Transverse colon (tissue), 4 donors: ENCODE data around the gene RPS3. TPM values are rescaled to one million over a fixed set of nuclear protein-coding genes. Genes with fewer than 3 reads are reported as not detected.
A peak's percentile ranks its signal among the peaks of the same experiment; 100 is the strongest.

Experiments
- DNase-seq: peaks from one replicate; pipeline ENCODE4 v3.0.0-alpha.2; 2019
- H3K27ac ChIP-seq, 4 donors: fragments of 200-600 bp; sonication (generic); 2 replicates each; pipeline ENCODE4 v1.5.1; 2016 to 2018; ENCODE audit warnings: inconsistent platforms in 4 of 4
- H3K27me3 ChIP-seq: fragments of 200-600 bp; sonication (generic); 2 replicates; pipeline ENCODE4 v1.5.1; 2017; ENCODE audit warnings: inconsistent platforms
- H3K36me3 ChIP-seq, 4 donors: fragments of 200-600 bp; sonication (generic); 2 replicates each; pipeline ENCODE4 v1.5.1; 2017 to 2019; ENCODE audit warnings: inconsistent platforms in 4 of 4
- H3K4me1 ChIP-seq, 4 donors: fragments of 200-600 bp; sonication (generic); 2 replicates each; pipeline ENCODE4 v1.5.1; 2017 to 2020; ENCODE audit warnings: inconsistent platforms in 4 of 4
- H3K4me3 ChIP-seq, 4 donors: fragments of 200-600 bp; sonication (generic); 1 replicate in 1 of 4; 2 replicates in 3 of 4; pipeline versions ENCODE4 v1.5.1 to v1.6.1; 2017 to 2019; ENCODE audit warnings: inconsistent platforms in 4 of 4
- H3K9me3 ChIP-seq, 2 donors: fragments of 200-600 bp; sonication (generic); 2 replicates each; pipeline ENCODE4 v1.5.1; 2017 to 2019; ENCODE audit warnings: inconsistent platforms in 2 of 2
- CTCF ChIP-seq, 5 experiments: fragments of 200-600 bp in 3 of 5; fragments of 450-650 bp in 2 of 5; sonication (generic) in 3 of 5; IDR thresholded peaks; 1 replicate in 2 of 5; 2 replicates in 3 of 5; pipeline ENCODE4 v1.5.1; 2016 to 2017; ENCODE audit warnings: antibody characterized with exemption in 5 of 5, inconsistent platforms in 3 of 5, mild to moderate bottlenecking in 2 of 5, moderate library complexity in 1 of 5
- EP300 ChIP-seq: sonication (generic); formaldehyde crosslinking; IDR thresholded peaks from one replicate; pipeline ENCODE4 v1.6.1; 2017; ENCODE audit warnings: antibody characterized with exemption, low read depth
- POLR2A ChIP-seq: fragments of 450-650 bp; IDR thresholded peaks from one replicate; pipeline ENCODE4 v1.6.1; 2016; ENCODE audit warnings: antibody characterized with exemption, mild to moderate bottlenecking, moderate library complexity
- POLR2AphosphoS5 ChIP-seq, 3 donors: sonication (generic); formaldehyde crosslinking; IDR thresholded peaks; one replicate each; pipeline ENCODE4 v1.6.1; 2016; ENCODE audit warnings: antibody characterized with exemption in 3 of 3
- WGBS, 2 donors: methylation state at CpG; one replicate each; pipeline ENCODE4 v1.1.5; 2018; ENCODE audit warnings: low coverage in 1 of 2; 5-methylcytosine and 5-hydroxymethylcytosine counted together
- in situ Hi-C, 4 donors: fragments of 200-750 bp; cut with MboI; loops; one replicate each; pipeline versions ENCODE4 v1.15.0 to v1.15.1; 2017; ENCODE audit warnings: low sequenced_read_pairs in 3 of 4, low pct_ligation_motif_present in 1 of 4, low pct_unique_long_range_greater_than_20kb in 1 of 4
- intact Hi-C: fragments of 100-400 bp; cut with DNase I; formaldehyde crosslinking; loops from one replicate; pipeline ENCODE4 v1.15.1; 2023; ENCODE audit warnings: low total_unique reads
- total RNA-seq, 4 donors: library from RNA; depleted of rRNA; stranded (reverse); fragments of >200 nt; gene quantifications; one replicate each; pipeline ENCODE4 v1.1.0, GENCODE V29; 2016

Gene RPS3
- total RNA-seq, 4 donors from 2014 or later, result 492 to 1,045 (median 813) TPM

GRCh38 chr11:75413864-75414263 lies 14.5 kb downstream of the RPS3 start:
- DNase-seq, result no peak
- in situ Hi-C loops (no loop called here), intact Hi-C loops (no loop called here)
- peaks cover 0 to 14% (median 2%) of the 10 kb centered on the region in 4 donors for H3K36me3 ChIP-seq
- no peak for TF ChIP-seq POLR2AphosphoS5 (IDR thresholded peaks at IDR 0.05)
- no peak for TF ChIP-seq POLR2A
- peaks cover 0 to 3% (median 0%) of the 10 kb centered on the region in 4 donors for H3K4me1 ChIP-seq
- no peaks in the 10 kb centered on the region for H3K27me3 ChIP-seq
- no peaks in the 10 kb centered on the region for H3K9me3 ChIP-seq
- H3K4me3 ChIP-seq, result no peak overlapping the region
- 83 to 100% methylated on average over 1 to 2 of the region's 2 CpGs for WGBS, 2 donors
- no peak overlapping the region for H3K27ac ChIP-seq

GRCh38 chr11:75420224-75421034 lies 21.1 kb downstream of the RPS3 start:
- intact Hi-C loops, result loop anchor here (10.0 kb wide), 1 partner anchor 444 kb away; no protein-coding TSS in a partner anchor
- WGBS, 2 donors, result 55 to 80% methylated on average over 2 to 14 of the region's 14 CpGs
- Histone ChIP-seq H3K4me1 (peaks cover 0 to 35% (median 13%) of the 10 kb centered on the region in 4 donors), H3K27ac (no peak overlapping the region), H3K4me3 (no peak overlapping the region), H3K27me3 (no peaks in the 10 kb centered on the region), H3K36me3 (no peaks in the 10 kb centered on the region), H3K9me3 (no peaks in the 10 kb centered on the region)
- in situ Hi-C loops, result no loop called here
- TF ChIP-seq CTCF (IDR thresholded peaks at IDR 0.05), result no peak
- no peak for TF ChIP-seq POLR2A
- no peak for TF ChIP-seq EP300
- no peak for TF ChIP-seq POLR2AphosphoS5 (IDR thresholded peaks at IDR 0.05)
- DNase-seq, result peak; percentile 35

- Histone ChIP-seq H3K27me3 (no peaks in the 10 kb centered on the region), H3K36me3 (no peaks in the 10 kb centered on the region), H3K9me3 (no peaks in the 10 kb centered on the region), H3K27ac (peak overlapping the region; percentile 10 to 39 (median 18)), H3K4me1 (peaks cover 0 to 35% (median 13%) of the 10 kb centered on the region in 4 donors), H3K4me3 (no peak overlapping the region)
- 82% methylated on average over 11 of the region's 11 CpGs; no CpG with 5 or more reads in 1 of the 2 donors for WGBS, 2 donors
- no peak for DNase-seq
- intact Hi-C loops, result loop anchor here (10.0 kb wide), 1 partner anchor 444 kb away; no protein-coding TSS in a partner anchor
- TF ChIP-seq EP300 (no peak), CTCF (IDR thresholded peaks at IDR 0.05) (no peak), POLR2AphosphoS5 (IDR thresholded peaks at IDR 0.05) (no peak), POLR2A (no peak)
- in situ Hi-C loops, result no loop called here
These were observed 21.8 kb downstream of the RPS3 start for GRCh38 chr11:75421035-75421602.

DNA sequence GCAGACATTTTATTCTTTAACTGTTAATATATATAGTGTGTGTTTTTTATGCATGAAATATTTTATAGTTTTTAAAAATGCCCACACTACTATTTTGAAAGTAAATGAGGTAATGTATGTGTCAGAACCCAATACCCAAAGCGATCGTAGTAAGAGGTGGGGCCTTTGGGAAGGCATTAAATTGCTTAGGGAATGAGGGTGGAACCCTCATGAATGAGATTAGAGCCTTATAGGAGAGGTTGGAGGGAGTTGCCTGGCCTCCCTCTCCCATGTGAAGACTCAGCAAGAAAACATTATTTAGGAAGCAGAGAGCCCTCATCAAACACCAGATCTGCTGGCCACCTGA lies 22.6 kb downstream of the RPS3 start:
- DNase-seq, result no peak
- Histone ChIP-seq H3K27me3 (no peaks in the 10 kb centered on the region), H3K4me3 (no peak overlapping the region), H3K9me3 (no peaks in the 10 kb centered on the region), H3K27ac (peak overlapping the region; percentile 10 to 39 (median 18)), H3K36me3 (no peaks in the 10 kb centered on the region), H3K4me1 (peaks cover 0 to 35% (median 13%) of the 10 kb centered on the region in 4 donors)
- intact Hi-C loops, result loop anchor here (10.0 kb wide), 1 partner anchor 443 kb away; no protein-coding TSS in a partner anchor
- WGBS, 2 donors, result 43 to 50% methylated on average over 2 of the region's 2 CpGs
- no peak for TF ChIP-seq POLR2AphosphoS5 (IDR thresholded peaks at IDR 0.05)
- no peak for TF ChIP-seq EP300
- no peak for TF ChIP-seq POLR2A
- no peak for TF ChIP-seq CTCF (IDR thresholded peaks at IDR 0.05)
- in situ Hi-C loops, result no loop called here
